ENCODE data around the gene EYA2. TPM values are rescaled to one million over a fixed set of nuclear protein-coding genes. Genes with fewer than 3 reads are reported as not detected.

Gene EYA2
- total RNA-seq, 2 donors from 2014 or later = 0.22 TPM; not detected in 1

- Mint-ChIP-seq H3K27me3 (peaks cover 50% of the 10 kb centered on the region), H3K36me3 (ENCODE audit: low read depth) (peaks cover 2% of the 10 kb centered on the region), H3K4me1 (no peaks in the 10 kb centered on the region), H3K27ac (no peak overlapping the region), H3K4me3 (no peak overlapping the region)
- DNase-seq (no peak), ATAC-seq (no peak)
- no peaks in the 10 kb centered on the region for H3K9me3 ChIP-seq (ENCODE audit: control insufficient read depth, low read length, poor library complexity, severe bottlenecking)
Observed at GRCh38 chr20:47059536-47059935, 164.9 kb downstream of the EYA2 start.

GRCh38 chr20:47061549-47061948 is 166.9 kb downstream of the EYA2 start:
- H3K4me3 Mint-ChIP-seq = no peak overlapping the region
- no peak overlapping the region for H3K27ac Mint-ChIP-seq
- no peaks in the 10 kb centered on the region for H3K4me1 Mint-ChIP-seq
- ATAC-seq = no peak
- no peak for DNase-seq
- H3K27me3 Mint-ChIP-seq = peaks cover 41% of the 10 kb centered on the region
- no peaks in the 10 kb centered on the region for H3K9me3 ChIP-seq (ENCODE audit: control insufficient read depth, low read length, poor library complexity, severe bottlenecking)
- H3K36me3 Mint-ChIP-seq (ENCODE audit: low read depth) = peaks cover 2% of the 10 kb centered on the region

GRCh38 chr20:47062226-47062890 is 167.7 kb downstream of the EYA2 start:
- H3K9me3 ChIP-seq (ENCODE audit: control insufficient read depth, low read length, poor library complexity, severe bottlenecking) = no peaks in the 10 kb centered on the region
- ATAC-seq (no peak), DNase-seq (no peak)
- no peaks in the 10 kb centered on the region for H3K4me1 Mint-ChIP-seq
- peaks cover 46% of the 10 kb centered on the region for H3K27me3 Mint-ChIP-seq
- no peak overlapping the region for H3K27ac Mint-ChIP-seq
- H3K4me3 Mint-ChIP-seq = no peak overlapping the region
- peaks cover 2% of the 10 kb centered on the region for H3K36me3 Mint-ChIP-seq (ENCODE audit: low read depth)

GRCh38 chr20:47063407-47063806 is 168.8 kb downstream of the EYA2 start:
- no peaks in the 10 kb centered on the region for H3K36me3 Mint-ChIP-seq (ENCODE audit: low read depth)
- ATAC-seq = no peak
- peaks cover 5% of the 10 kb centered on the region for H3K9me3 ChIP-seq (ENCODE audit: control insufficient read depth, low read length, poor library complexity, severe bottlenecking)
- no peak overlapping the region for H3K27ac Mint-ChIP-seq
- peaks cover 35% of the 10 kb centered on the region for H3K27me3 Mint-ChIP-seq
- no peak overlapping the region for H3K4me3 Mint-ChIP-seq
- no peak for DNase-seq
- no peaks in the 10 kb centered on the region for H3K4me1 Mint-ChIP-seq

GRCh38 chr20:47063808-47064207 is 169.2 kb downstream of the EYA2 start:
- Mint-ChIP-seq H3K36me3 (ENCODE audit: low read depth) (no peaks in the 10 kb centered on the region), H3K4me1 (no peaks in the 10 kb centered on the region), H3K27ac (no peak overlapping the region), H3K4me3 (no peak overlapping the region), H3K27me3 (peaks cover 33% of the 10 kb centered on the region)
- ATAC-seq (no peak), DNase-seq (no peak)
- peaks cover 5% of the 10 kb centered on the region for H3K9me3 ChIP-seq (ENCODE audit: control insufficient read depth, low read length, poor library complexity, severe bottlenecking)

GRCh38 chr20:47066484-47067270 is 172.0 kb downstream of the EYA2 start:
- Mint-ChIP-seq H3K27ac (no peak overlapping the region), H3K27me3 (peaks cover 26% of the 10 kb centered on the region), H3K4me1 (no peaks in the 10 kb centered on the region), H3K36me3 (ENCODE audit: low read depth) (no peaks in the 10 kb centered on the region), H3K4me3 (no peak overlapping the region)
- no peak for ATAC-seq
- peaks cover 5% of the 10 kb centered on the region for H3K9me3 ChIP-seq (ENCODE audit: control insufficient read depth, low read length, poor library complexity, severe bottlenecking)
- no peak for DNase-seq

- Mint-ChIP-seq H3K27ac (no peak overlapping the region), H3K4me3 (no peak overlapping the region), H3K4me1 (no peaks in the 10 kb centered on the region), H3K27me3 (peaks cover 15% of the 10 kb centered on the region), H3K36me3 (ENCODE audit: low read depth) (no peaks in the 10 kb centered on the region)
- no peak for DNase-seq
- peaks cover 5% of the 10 kb centered on the region for H3K9me3 ChIP-seq (ENCODE audit: control insufficient read depth, low read length, poor library complexity, severe bottlenecking)
- no peak for ATAC-seq
Observed at GRCh38 chr20:47067776-47068175, 173.1 kb downstream of the EYA2 start.

GRCh38 chr20:47070176-47070575 is 175.5 kb downstream of the EYA2 start:
- H3K27me3 Mint-ChIP-seq = peaks cover 25% of the 10 kb centered on the region
- no peak for DNase-seq
- no peak overlapping the region for H3K4me3 Mint-ChIP-seq
- H3K27ac Mint-ChIP-seq = no peak overlapping the region
- no peaks in the 10 kb centered on the region for H3K36me3 Mint-ChIP-seq (ENCODE audit: low read depth)
- H3K9me3 ChIP-seq (ENCODE audit: control insufficient read depth, low read length, poor library complexity, severe bottlenecking) = peaks cover 5% of the 10 kb centered on the region
- H3K4me1 Mint-ChIP-seq = no peaks in the 10 kb centered on the region
- ATAC-seq = no peak

GRCh38 chr20:47071646-47072185 is 177.1 kb downstream of the EYA2 start:
- H3K9me3 ChIP-seq (ENCODE audit: control insufficient read depth, low read length, poor library complexity, severe bottlenecking) = peaks cover 5% of the 10 kb centered on the region
- no peak for ATAC-seq
- Mint-ChIP-seq H3K4me3 (no peak overlapping the region), H3K27ac (no peak overlapping the region), H3K4me1 (no peaks in the 10 kb centered on the region), H3K36me3 (ENCODE audit: low read depth) (no peaks in the 10 kb centered on the region), H3K27me3 (peaks cover 17% of the 10 kb centered on the region)
- no peak for DNase-seq

GRCh38 chr20:47073766-47074475 is 179.3 kb downstream of the EYA2 start:
- ATAC-seq (no peak), DNase-seq (no peak)
- no peaks in the 10 kb centered on the region for H3K9me3 ChIP-seq (ENCODE audit: control insufficient read depth, low read length, poor library complexity, severe bottlenecking)
- H3K4me3 Mint-ChIP-seq = no peak overlapping the region
- no peaks in the 10 kb centered on the region for H3K36me3 Mint-ChIP-seq (ENCODE audit: low read depth)
- no peak overlapping the region for H3K27ac Mint-ChIP-seq
- peaks cover 25% of the 10 kb centered on the region for H3K27me3 Mint-ChIP-seq
- H3K4me1 Mint-ChIP-seq = no peaks in the 10 kb centered on the region

- ATAC-seq = no peak
- Mint-ChIP-seq H3K4me3 (no peak overlapping the region), H3K4me1 (no peaks in the 10 kb centered on the region), H3K27ac (no peak overlapping the region), H3K27me3 (peaks cover 25% of the 10 kb centered on the region), H3K36me3 (ENCODE audit: low read depth) (no peaks in the 10 kb centered on the region)
- DNase-seq = no peak
- no peaks in the 10 kb centered on the region for H3K9me3 ChIP-seq (ENCODE audit: control insufficient read depth, low read length, poor library complexity, severe bottlenecking)
Observed at GRCh38 chr20:47075263-47075662, 180.6 kb downstream of the EYA2 start.

- ATAC-seq (no peak), DNase-seq (no peak)
- Mint-ChIP-seq H3K4me3 (no peak overlapping the region), H3K27ac (no peak overlapping the region), H3K4me1 (no peaks in the 10 kb centered on the region), H3K36me3 (ENCODE audit: low read depth) (no peaks in the 10 kb centered on the region), H3K27me3 (peaks cover 29% of the 10 kb centered on the region)
- H3K9me3 ChIP-seq (ENCODE audit: control insufficient read depth, low read length, poor library complexity, severe bottlenecking) = no peaks in the 10 kb centered on the region
Observed at GRCh38 chr20:47079047-47079446, 184.4 kb downstream of the EYA2 start.

- peaks cover 26% of the 10 kb centered on the region for H3K27me3 Mint-ChIP-seq
- no peaks in the 10 kb centered on the region for H3K9me3 ChIP-seq (ENCODE audit: control insufficient read depth, low read length, poor library complexity, severe bottlenecking)
- no peak overlapping the region for H3K4me3 Mint-ChIP-seq
- no peak for DNase-seq
- no peaks in the 10 kb centered on the region for H3K36me3 Mint-ChIP-seq (ENCODE audit: low read depth)
- H3K4me1 Mint-ChIP-seq = no peaks in the 10 kb centered on the region
- no peak overlapping the region for H3K27ac Mint-ChIP-seq
- ATAC-seq = no peak
Observed at GRCh38 chr20:47080365-47080764, 185.7 kb downstream of the EYA2 start.

Measured in T-helper 17 cell (primary cell).